GM19452 (cell line): Measurements from ENCODE around the gene CHN2.

Source experiments
- ATAC-seq: cut with Tn5 transposase; IDR thresholded peaks from one replicate; pipeline ENCODE4 v1.9.1; 2021; ENCODE audit not compliant: unreplicated experiment

Gene CHN2

GRCh38 chr7:29281782-29282541 lies 87.4 kb downstream of the CHN2 start:
- no peak for ATAC-seq

GRCh38 chr7:29282819-29283414 lies 88.3 kb downstream of the CHN2 start:
- ATAC-seq, result no peak

- no peak for ATAC-seq
Measured at GRCh38 chr7:29284696-29285443, 90.3 kb downstream of the CHN2 start.

GRCh38 chr7:29285444-29285793 lies 90.8 kb downstream of the CHN2 start:
- peak; percentile 81 for ATAC-seq

- no peak for ATAC-seq
Measured at GRCh38 chr7:29285861-29286260, 91.3 kb downstream of the CHN2 start.

GRCh38 chr7:29287366-29287765 lies 92.8 kb downstream of the CHN2 start:
- no peak for ATAC-seq

- ATAC-seq, result no peak
Measured at GRCh38 chr7:29288181-29289091, 93.9 kb downstream of the CHN2 start.

- peak; percentile 54 for ATAC-seq
Measured at GRCh38 chr7:29289156-29290021, 94.8 kb downstream of the CHN2 start.

GRCh38 chr7:29290829-29291228 lies 96.3 kb downstream of the CHN2 start:
- ATAC-seq, result no peak

- ATAC-seq, result no peak
Measured at GRCh38 chr7:29291723-29292618, 97.4 kb downstream of the CHN2 start.

GRCh38 chr7:29292886-29293658 lies 98.5 kb downstream of the CHN2 start:
- no peak for ATAC-seq

- ATAC-seq, result no peak
Measured at GRCh38 chr7:29296421-29296820, 101.8 kb downstream of the CHN2 start.

- no peak for ATAC-seq
Measured at GRCh38 chr7:29297194-29297890, 102.8 kb downstream of the CHN2 start.

GRCh38 chr7:29299086-29299485 lies 104.5 kb downstream of the CHN2 start:
- no peak for ATAC-seq

- no peak for ATAC-seq
Measured at GRCh38 chr7:29300026-29300480, 105.5 kb downstream of the CHN2 start.

- no peak for ATAC-seq
Measured at GRCh38 chr7:29300649-29301048, 106.1 kb downstream of the CHN2 start.

GRCh38 chr7:29302666-29303395 lies 108.3 kb downstream of the CHN2 start:
- no peak for ATAC-seq
